ENCODE data around the gene PXDN.

The PXDN gene

GRCh38 chr2:1751767-1752725, 7.7 kb upstream of the PXDN start:
- no peak for DNase-seq

GRCh38 chr2:1750933-1751766, 6.8 kb upstream of the PXDN start:
- DNase-seq: peak; percentile 60

- DNase-seq: no peak
Observed at GRCh38 chr2:1750270-1750932, 6.1 kb upstream of the PXDN start.

GRCh38 chr2:1749489-1750119, 5.3 kb upstream of the PXDN start:
- no peak for DNase-seq

GRCh38 chr2:1748741-1749488, 4.6 kb upstream of the PXDN start:
- no peak for DNase-seq

GRCh38 chr2:1748176-1748740, 3.9 kb upstream of the PXDN start:
- no peak for DNase-seq

- DNase-seq: no peak
Observed at GRCh38 chr2:1747065-1747941, 3.0 kb upstream of the PXDN start.

- DNase-seq: no peak
Observed at GRCh38 chr2:1746174-1747064, 2.1 kb upstream of the PXDN start.

- no peak for DNase-seq
Observed at GRCh38 chr2:1745171-1746023, 1.1 kb upstream of the PXDN start.

- DNase-seq: no peak
Observed at GRCh38 chr2:1744151-1744445, 217 bp downstream of the PXDN start.

GRCh38 chr2:1743396-1744150, 742 bp downstream of the PXDN start:
- DNase-seq: no peak

- DNase-seq: no peak
Observed at GRCh38 chr2:1742681-1743395, 1.5 kb downstream of the PXDN start.

GRCh38 chr2:1742301-1742680, 2.0 kb downstream of the PXDN start:
- no peak for DNase-seq

GRCh38 chr2:1741851-1742250, 2.5 kb downstream of the PXDN start:
- DNase-seq: no peak

- DNase-seq: no peak
Observed at GRCh38 chr2:1740716-1741589, 3.4 kb downstream of the PXDN start.

GRCh38 chr2:1739961-1740715, 4.2 kb downstream of the PXDN start:
- no peak for DNase-seq
